ENCODE data around the gene JAZF1. TPM values are rescaled to one million over a fixed set of nuclear protein-coding genes. Genes with fewer than 3 reads are reported as not detected.

Gene JAZF1
- total and polyA plus RNA-seq, 12 donors, result 6.9 to 42.3 (median 30.0) TPM

DNA sequence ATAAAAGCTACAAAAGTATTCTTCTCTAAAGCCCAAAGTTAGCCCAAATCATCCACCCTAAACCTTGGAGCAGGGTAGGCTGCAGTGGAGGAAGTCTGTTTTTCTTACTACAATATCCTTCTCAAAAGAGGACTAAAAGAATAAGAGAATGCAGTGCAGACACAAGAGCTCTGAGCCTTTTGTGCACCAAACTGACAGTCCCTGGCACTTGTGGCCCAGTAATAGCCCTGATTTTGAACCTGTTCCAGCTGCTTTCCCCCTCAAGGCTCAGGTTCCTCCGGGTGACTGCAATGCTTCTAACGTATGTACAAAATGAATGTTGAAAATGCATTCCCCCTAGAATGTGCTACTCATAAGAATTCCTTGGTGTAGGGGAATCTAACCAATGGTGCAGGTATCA is 154.4 kb downstream of the JAZF1 start:
- TF ChIP-seq CTCF (IDR thresholded peaks at IDR 0.05), result no peak
- Histone ChIP-seq H3K4me1 (peaks cover 0 to 24% (median 8%) of the 10 kb centered on the region in 9 donors), H3K4me3 (no peak overlapping the region), H3K9me3 (no peaks in the 10 kb centered on the region), H3K36me3 (no peaks in the 10 kb centered on the region), H3K27ac (no peak overlapping the region), H3K27me3 (no peaks in the 10 kb centered on the region)
- intact Hi-C loops (cut with DNase I), result loop anchor here in 6 of 10 donors (10.0 kb wide), 4 partner anchors 221 to 831 kb away; partner anchors contain the start of gene HOXA13 (in 2 of the 6)
- ATAC-seq (no peak), DNase-seq (no peak)
- WGBS, 2 donors, result 69 to 79% methylated on average over 2 of the region's 2 CpGs

DNA sequence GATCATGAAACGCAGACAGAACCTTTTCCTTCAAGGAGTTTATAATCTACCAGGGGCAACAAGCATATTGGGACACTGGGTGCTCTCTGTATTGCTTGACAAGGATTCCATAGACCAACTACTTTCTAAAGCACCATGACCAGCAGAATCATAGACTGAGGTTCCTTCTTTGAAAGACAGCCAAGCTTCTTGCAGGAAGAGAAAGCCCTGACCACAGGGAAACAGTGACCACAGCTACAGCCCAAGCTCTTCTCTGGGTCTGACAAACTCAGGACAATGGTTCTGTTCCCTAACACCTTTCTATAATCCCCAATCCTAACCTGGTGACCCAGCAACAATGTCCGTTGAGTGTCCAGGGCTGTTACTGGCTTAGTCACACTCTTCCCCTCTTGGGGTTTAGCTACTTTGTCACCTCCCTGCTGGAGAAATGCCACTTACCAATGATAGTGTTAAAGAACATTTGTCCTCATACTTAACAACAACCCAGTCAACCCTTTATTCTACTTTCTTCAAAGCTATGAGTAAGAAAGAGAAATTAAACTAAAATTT is 155.7 kb downstream of the JAZF1 start:
- DNase-seq (no peak), ATAC-seq (peak in 3 of 8 donors; percentile 19 to 41 (median 20))
- H3K4me1 ChIP-seq, result peaks cover 0 to 35% (median 18%) of the 10 kb centered on the region in 9 donors
- H3K36me3 ChIP-seq, result no peaks in the 10 kb centered on the region
- 71 to 83% methylated on average over 2 of the region's 2 CpGs for WGBS, 2 donors
- intact Hi-C loops (cut with DNase I), result loop anchor here in 9 of 10 donors (5.0 to 10.0 kb wide), 5 partner anchors 220 to 830 kb away; partner anchors contain the start of gene HOXA13 (in 2 of the 9)
- no peak overlapping the region for H3K4me3 ChIP-seq
- H3K27ac ChIP-seq, result no peak overlapping the region
- no peaks in the 10 kb centered on the region for H3K9me3 ChIP-seq
- TF ChIP-seq CTCF (IDR thresholded peaks at IDR 0.05), result no peak
- no peaks in the 10 kb centered on the region for H3K27me3 ChIP-seq

GRCh38 chr7:28020302-28020940 is 160.2 kb downstream of the JAZF1 start:
- peak; percentile 49 to 63 for DNase-seq

More at GRCh38 chr7:28020302-28020940, 160.2 kb downstream of the JAZF1 start:
- H3K27ac ChIP-seq, result no peak overlapping the region
- intact Hi-C loops (cut with DNase I), result loop anchor here in 9 of 10 donors (1.0 to 10.0 kb wide), 7 partner anchors 216 to 826 kb away; partner anchors contain the start of gene HOXA13 (in 2 of the 9)
- H3K36me3 ChIP-seq, result no peaks in the 10 kb centered on the region
- peaks cover 3 to 57% (median 21%) of the 10 kb centered on the region in 9 donors for H3K4me1 ChIP-seq
- no peaks in the 10 kb centered on the region for H3K27me3 ChIP-seq
- TF ChIP-seq CTCF (IDR thresholded peaks at IDR 0.05), result peak; percentile 74 to 95 (median 87)
- H3K9me3 ChIP-seq, result no peaks in the 10 kb centered on the region
- WGBS, 2 donors, result 17 to 19% methylated on average over 12 of the region's 12 CpGs
- no peak overlapping the region for H3K4me3 ChIP-seq
- ATAC-seq, result peak; percentile 73 to 90 (median 82)
